HG03442 (cell line): ENCODE measurements around the gene SPOCD1.

Source experiments
- ATAC-seq: cut with Tn5 transposase; IDR thresholded peaks from one replicate; pipeline ENCODE4 v1.9.1; 2021; ENCODE audit warnings: mild to moderate bottlenecking, moderate library complexity; ENCODE audit not compliant: unreplicated experiment

The SPOCD1 gene

DNA sequence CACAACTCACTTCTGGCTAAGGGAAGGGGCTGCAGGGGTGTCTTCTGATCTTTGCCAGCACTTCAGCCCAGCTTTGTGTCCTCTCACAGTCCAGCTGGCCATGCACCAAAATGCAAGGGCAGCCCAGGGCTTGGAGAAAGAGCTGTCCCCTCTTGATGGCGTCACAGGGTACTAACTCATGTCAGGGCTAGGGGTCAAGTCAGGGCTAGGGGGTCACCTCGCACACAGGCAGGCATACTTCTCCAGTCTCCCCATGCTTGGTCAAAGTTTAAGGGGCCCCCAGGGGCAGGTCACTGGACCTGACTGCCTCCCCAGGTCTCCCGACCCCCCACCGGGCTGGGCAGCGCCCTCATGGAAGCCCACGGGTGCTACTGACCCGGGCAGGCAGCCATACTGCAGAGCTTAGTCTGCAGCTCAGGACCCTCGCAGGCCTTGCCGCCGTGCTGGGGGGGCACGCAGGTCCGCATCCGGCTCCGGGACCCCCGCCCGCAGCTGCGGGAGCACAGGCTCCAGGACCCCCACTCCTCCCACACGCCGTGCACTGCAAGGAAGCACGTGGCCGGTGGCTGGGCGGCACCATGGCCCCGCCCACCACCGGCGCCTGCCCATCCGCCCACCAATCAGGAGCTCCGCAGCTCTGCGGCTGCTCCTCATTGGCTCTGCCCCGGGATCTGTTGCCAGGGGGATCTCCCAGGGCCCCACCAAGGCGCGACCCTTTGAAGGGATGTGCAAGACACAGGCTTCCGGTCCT, 73.2 kb downstream of the SPOCD1 start:
- ATAC-seq = no peak
